NCI-H1105 (cell line): ENCODE measurements around the gene IYD.
"Not testable (repeated sequence)": the region's sequence is repeated elsewhere in the genome, so short reads cannot be mapped to it uniquely, and the experiment has no call there.

Experiments used
- DNase-seq: peaks from one replicate; lab custom pipeline; 2025; lab: John Stamatoyannopoulos, UW

Gene IYD

GRCh38 chr6:150430815-150431214, 62.0 kb downstream of the IYD start:
- DNase-seq: no peak

GRCh38 chr6:150435360-150435759, 66.5 kb downstream of the IYD start:
- DNase-seq: no peak

- DNase-seq: no peak
Observed at GRCh38 chr6:150435832-150436231, 67.0 kb downstream of the IYD start.

- DNase-seq: no peak
Observed at GRCh38 chr6:150439373-150439772, 70.6 kb downstream of the IYD start.

GRCh38 chr6:150443621-150444020, 74.8 kb downstream of the IYD start:
- DNase-seq: no peak

DNA sequence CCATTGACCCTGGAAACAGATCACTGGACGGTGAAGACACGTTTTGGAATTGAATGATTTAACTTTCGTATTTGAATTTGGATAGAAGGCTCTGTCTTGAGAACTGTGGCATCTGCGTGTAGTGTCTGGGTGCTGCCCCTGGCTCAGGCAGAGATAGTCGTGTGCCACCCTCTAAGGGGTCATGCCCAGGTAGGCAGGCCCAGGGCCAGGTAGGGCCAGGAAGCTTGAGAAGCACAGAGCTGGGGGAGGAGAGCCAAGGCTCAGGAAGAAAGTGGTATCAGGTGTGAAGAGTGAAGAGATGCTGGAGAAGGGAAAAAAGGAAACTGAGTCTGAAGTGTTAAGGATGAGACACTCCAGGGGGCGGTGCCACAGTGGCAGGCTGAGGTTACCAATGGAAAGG, 75.5 kb downstream of the IYD start:
- no peak for DNase-seq

- no peak for DNase-seq
Observed at GRCh38 chr6:150445486-150445885, 76.7 kb downstream of the IYD start.

DNA sequence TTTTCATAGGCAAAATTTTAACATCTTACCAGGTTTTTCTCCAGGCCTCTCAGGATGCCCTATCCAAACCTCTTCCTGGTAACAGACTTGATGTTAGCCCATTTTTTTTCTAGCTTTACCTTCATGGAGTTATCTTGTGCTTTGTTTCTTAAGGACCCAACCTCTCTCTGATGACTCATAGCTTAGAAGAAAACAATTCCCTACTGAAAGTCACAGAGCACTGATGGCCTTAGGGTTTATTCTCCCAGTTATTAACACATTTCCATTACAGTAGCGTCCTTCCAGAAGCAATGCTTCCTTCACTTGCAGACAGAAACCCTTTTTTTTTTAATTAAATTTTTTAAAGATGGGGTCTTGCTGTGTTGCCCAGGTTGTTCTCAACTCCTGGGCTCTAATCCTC, 79.4 kb downstream of the IYD start:
- no peak for DNase-seq

- not testable (repeated sequence) for DNase-seq
Observed at GRCh38 chr6:150449055-150449454, 80.2 kb downstream of the IYD start.

DNA sequence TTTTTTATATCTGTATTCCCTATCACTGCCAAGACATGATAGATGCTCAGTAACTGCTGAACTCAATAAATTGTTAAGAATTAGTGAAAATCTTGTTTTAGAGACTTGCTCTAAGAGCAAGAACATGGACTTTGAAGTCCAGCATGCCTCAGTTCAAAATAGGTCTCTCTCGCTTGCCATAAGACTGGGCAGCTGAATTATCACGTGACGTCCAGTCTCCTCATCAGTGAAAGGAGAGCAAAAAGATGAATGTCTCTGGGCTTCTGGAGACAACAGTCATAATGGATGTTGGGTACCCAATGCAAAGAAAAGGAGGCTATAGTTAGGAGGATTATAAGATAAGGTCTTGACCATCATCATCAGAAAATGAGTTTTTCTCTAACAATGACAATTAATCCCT, 82.1 kb downstream of the IYD start:
- DNase-seq: no peak

GRCh38 chr6:150451807-150452427, 83.1 kb downstream of the IYD start:
- DNase-seq: no peak

DNA sequence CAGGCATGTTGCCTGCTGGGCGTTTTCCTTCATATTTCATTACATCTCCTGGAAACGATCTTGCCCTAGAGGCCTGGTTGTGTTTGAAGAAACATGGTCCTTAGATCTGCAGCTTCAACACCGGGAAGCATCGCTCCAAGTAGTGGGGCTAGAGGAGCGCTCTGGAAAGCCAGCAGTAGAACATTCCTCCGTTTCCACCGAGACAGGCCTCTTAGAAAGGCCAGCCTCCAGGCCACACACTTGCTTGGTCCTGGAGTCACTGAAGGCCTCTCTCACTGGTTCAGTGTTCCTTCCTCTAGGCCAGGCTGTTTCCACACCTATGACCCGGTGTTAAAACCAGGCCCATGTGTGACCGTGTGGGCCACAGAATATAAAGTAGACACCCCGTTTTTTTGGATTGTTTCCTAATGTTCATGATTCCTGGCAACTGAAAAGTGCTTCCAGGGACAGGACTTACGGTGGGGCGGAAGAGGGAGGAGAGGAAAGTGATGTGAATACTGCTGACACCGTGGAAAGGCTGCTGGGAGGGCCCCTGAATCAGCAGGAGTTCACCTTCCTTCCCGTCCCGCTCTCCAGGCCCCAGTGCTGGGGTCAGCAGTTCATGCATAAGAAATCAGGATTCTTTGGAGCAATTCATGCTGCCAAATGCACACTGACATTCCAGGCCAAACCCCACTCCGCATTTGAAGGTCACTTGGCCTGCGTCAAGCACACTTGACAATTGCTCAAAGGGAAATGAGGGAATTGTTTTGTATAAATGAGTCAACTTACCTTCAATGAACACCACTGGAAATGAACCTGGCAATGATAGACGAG, 83.8 kb downstream of the IYD start:
- no peak for DNase-seq

- DNase-seq: no peak
Observed at GRCh38 chr6:150453357-150453756, 84.5 kb downstream of the IYD start.
